ENCODE measurements around the gene CHRNA3. TPM values are rescaled to one million over a fixed set of nuclear protein-coding genes. Genes with fewer than 3 reads are reported as not detected.

Gene CHRNA3
- total RNA-seq, 4 donors from 2014 or later: not detected

DNA sequence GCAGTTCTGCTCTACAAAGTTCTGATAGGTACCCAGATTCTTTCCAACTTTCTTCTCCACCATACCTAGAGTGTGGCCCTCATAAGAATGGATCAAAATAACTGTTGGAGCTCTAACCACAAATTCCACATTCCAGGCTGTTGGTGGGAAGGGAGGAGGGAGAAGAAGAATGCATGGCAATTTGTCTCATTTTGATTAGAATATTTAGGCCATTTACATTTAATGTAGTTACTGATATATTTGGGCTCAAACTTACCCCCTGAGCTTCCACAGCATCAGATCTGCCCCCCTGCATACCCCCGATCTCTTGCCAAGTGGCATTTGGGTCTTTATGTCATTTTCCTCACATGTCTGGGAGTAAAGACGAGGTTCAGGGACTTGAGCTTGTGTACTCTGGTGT lies 12.6 kb upstream of the CHRNA3 start:
- peaks cover 0 to under 1% of the 10 kb centered on the region in 2 donors for H3K27me3 ChIP-seq
- H3K9me3 ChIP-seq: peaks cover 0 to 18% (median 4%) of the 10 kb centered on the region in 4 donors
- DNase-seq (ENCODE audit: low spot score in 2 of 2): no peak
- no peaks in the 10 kb centered on the region for H3K4me1 ChIP-seq
- no peaks in the 10 kb centered on the region for H3K36me3 ChIP-seq
- H3K27ac ChIP-seq: no peak overlapping the region
- no peak for TF ChIP-seq POLR2A (IDR thresholded peaks at IDR 0.05)
- TF ChIP-seq, protein P1, sequence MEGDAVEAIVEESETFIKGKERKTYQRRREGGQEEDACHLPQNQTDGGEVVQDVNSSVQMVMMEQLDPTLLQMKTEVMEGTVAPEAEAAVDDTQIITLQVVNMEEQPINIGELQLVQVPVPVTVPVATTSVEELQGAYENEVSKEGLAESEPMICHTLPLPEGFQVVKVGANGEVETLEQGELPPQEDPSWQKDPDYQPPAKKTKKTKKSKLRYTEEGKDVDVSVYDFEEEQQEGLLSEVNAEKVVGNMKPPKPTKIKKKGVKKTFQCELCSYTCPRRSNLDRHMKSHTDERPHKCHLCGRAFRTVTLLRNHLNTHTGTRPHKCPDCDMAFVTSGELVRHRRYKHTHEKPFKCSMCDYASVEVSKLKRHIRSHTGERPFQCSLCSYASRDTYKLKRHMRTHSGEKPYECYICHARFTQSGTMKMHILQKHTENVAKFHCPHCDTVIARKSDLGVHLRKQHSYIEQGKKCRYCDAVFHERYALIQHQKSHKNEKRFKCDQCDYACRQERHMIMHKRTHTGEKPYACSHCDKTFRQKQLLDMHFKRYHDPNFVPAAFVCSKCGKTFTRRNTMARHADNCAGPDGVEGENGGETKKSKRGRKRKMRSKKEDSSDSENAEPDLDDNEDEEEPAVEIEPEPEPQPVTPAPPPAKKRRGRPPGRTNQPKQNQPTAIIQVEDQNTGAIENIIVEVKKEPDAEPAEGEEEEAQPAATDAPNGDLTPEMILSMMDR (IDR thresholded peaks at IDR 0.05): no peak
- no peak for TF ChIP-seq EP300 (IDR thresholded peaks at IDR 0.05)
- WGBS, 2 donors: 95 to 100% methylated on average over 2 of the region's 2 CpGs
- no peak overlapping the region for H3K4me3 ChIP-seq

DNA sequence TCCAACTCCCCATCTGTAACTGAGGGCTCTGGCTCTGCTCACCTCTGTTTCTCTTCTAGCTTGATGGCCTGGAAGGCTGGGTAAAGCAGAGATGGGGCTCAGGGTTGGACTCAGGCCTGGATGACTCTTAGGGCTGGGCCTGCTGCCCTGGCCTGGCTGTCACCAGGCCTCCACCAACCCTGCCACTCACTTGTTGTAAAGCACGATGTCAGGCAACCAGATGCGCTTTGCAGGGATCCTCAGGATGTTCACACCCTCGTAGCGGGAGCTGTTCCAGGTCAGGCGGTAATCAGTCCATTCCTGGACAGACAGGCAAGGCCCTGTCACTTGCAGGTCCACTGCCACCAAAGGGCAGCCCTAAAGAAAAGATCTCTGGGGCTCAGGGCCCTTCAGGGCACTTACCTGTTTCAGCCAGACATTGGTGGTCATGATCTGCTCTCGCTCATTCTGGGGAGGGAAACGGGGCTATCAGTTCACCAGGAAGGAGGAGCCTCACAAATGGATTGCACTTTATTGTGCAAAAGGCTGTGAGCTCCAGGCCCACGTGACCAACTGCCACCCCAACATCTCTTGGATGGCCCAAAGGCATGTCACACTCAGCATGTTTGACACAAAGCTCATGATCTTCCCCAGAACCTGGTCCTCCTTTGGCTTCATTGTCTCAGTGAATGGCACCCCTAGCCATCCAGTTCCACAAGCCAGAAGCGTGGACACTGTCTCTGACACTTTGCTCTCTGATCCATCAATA lies 10.3 kb upstream of the CHRNA3 start:
- DNase-seq (ENCODE audit: low spot score in 2 of 2): no peak
- WGBS, 2 donors: 66 to 79% methylated on average over 3 to 8 of the region's 9 CpGs
- H3K9me3 ChIP-seq: peaks cover 0 to 18% (median 4%) of the 10 kb centered on the region in 4 donors
- peaks cover 0 to 17% of the 10 kb centered on the region in 2 donors for H3K27me3 ChIP-seq
- H3K36me3 ChIP-seq: no peaks in the 10 kb centered on the region
- no peak overlapping the region for H3K27ac ChIP-seq
- TF ChIP-seq, protein P1 (IDR thresholded peaks at IDR 0.05): no peak
- no peak for TF ChIP-seq EP300 (IDR thresholded peaks at IDR 0.05)
- TF ChIP-seq POLR2A (IDR thresholded peaks at IDR 0.05): no peak
- H3K4me1 ChIP-seq: no peaks in the 10 kb centered on the region
- no peak overlapping the region for H3K4me3 ChIP-seq

DNA sequence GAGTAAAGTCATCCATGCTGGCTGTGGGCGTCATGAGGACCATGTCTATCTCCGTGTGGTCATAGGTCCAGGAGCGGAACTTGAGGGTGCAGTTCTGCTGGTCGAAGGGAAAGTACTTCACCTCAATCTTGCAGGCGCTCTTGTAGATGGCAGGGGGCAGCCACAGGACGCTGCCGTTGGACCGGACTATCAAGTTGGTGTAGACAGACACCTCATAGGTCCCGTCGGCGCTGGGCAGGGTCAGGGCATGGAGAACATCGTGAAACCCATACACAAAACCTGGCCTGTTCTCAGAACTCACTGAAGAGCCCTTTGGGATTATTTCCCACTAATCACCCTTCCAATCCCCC lies 8.9 kb upstream of the CHRNA3 start:
- no peak for DNase-seq (ENCODE audit: low spot score in 2 of 2)
- Histone ChIP-seq H3K9me3 (peaks cover 0 to 18% (median 4%) of the 10 kb centered on the region in 4 donors), H3K27ac (no peak overlapping the region), H3K36me3 (no peaks in the 10 kb centered on the region), H3K4me3 (no peak overlapping the region), H3K4me1 (no peaks in the 10 kb centered on the region), H3K27me3 (peaks cover 0 to 17% of the 10 kb centered on the region in 2 donors)
- 87 to 92% methylated on average over 12 of the region's 12 CpGs for WGBS, 2 donors
- TF ChIP-seq, protein P1 (IDR thresholded peaks at IDR 0.05): no peak
- TF ChIP-seq POLR2A (IDR thresholded peaks at IDR 0.05) (no peak), EP300 (IDR thresholded peaks at IDR 0.05) (no peak)

DNA sequence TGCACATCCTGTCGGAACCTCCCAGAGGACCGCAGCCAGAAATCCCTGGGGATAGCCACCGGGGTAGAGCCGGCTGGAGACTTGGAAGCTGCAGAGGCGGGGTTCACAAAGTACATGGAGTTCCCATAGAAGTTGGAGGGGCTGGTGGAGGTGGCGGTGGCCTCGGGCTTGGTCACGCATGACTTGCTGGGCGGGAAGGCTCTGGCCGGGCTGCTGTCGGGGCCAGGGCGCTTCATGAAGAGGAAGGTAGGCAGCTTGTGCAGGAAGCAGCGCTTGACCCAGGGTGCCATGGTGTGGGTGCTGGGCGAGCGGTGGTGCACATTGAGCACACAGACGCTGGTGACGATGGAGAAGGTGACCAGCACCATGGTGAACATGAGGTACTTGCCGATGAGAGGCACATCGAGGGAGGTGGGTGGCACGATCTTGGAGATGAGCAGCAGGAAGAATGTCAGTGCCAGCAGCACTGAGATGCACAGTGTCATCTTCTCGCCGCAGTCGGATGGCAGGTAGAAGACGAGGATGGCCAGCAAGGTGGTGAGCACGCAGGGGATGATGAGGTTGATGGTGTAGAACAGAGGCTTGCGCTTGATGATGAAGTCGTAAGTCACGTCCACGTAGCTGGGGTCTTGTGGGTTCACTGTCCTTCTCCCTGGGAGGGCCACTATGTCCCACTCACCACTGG lies 8.4 kb upstream of the CHRNA3 start:
- TF ChIP-seq, protein P1 (IDR thresholded peaks at IDR 0.05): no peak
- Histone ChIP-seq H3K36me3 (no peaks in the 10 kb centered on the region), H3K4me3 (no peak overlapping the region), H3K9me3 (peaks cover 0 to 16% (median 4%) of the 10 kb centered on the region in 4 donors), H3K4me1 (no peaks in the 10 kb centered on the region), H3K27me3 (peaks cover 0 to 22% of the 10 kb centered on the region in 2 donors), H3K27ac (no peak overlapping the region)
- DNase-seq (ENCODE audit: low spot score in 2 of 2): no peak
- 89 to 91% methylated on average over 29 of the region's 29 CpGs for WGBS, 2 donors

DNA sequence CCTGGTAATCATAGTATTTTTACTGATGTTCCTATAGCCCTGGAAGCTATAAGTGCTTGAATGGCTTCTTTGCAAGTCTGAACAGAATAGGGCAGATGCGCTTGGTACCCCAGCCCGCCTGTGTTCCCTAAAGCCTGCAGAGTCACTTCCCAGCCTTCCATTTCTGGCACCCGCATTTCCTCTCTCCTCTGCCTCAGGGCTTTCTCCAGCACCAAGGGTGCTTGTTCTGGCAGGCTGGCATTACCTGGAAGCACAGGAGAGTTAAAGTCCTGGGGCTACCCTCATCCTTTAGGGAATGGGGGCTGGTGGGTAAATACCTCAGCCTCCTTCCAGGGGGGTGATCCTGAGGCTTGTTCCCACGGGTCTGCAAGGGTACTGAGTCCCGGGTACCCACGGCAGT lies 7.4 kb upstream of the CHRNA3 start:
- H3K27me3 ChIP-seq: peaks cover 0 to 29% of the 10 kb centered on the region in 2 donors
- no peak for DNase-seq (ENCODE audit: low spot score in 2 of 2)

More for the DNA sequence above, 7.4 kb upstream of the CHRNA3 start:
- WGBS, 2 donors: 71 to 73% methylated on average over 6 of the region's 6 CpGs
- H3K4me3 ChIP-seq: no peak overlapping the region
- no peaks in the 10 kb centered on the region for H3K4me1 ChIP-seq
- H3K9me3 ChIP-seq: peaks cover 0 to 6% (median 2%) of the 10 kb centered on the region in 4 donors
- no peak for TF ChIP-seq EP300 (IDR thresholded peaks at IDR 0.05)
- no peaks in the 10 kb centered on the region for H3K36me3 ChIP-seq
- no peak overlapping the region for H3K27ac ChIP-seq

Measured in tibial nerve (tissue), 4 donors.